RWPE2 (cell line): ENCODE results near the gene ZBTB18.

Source experiments
- ATAC-seq: fragments of 200-7000 bp; cut with Tn5 transposase; 3 replicates; pipeline ENCODE4 v1.9.1; 2021; ENCODE audit warnings: low read depth
- DNase-seq: peaks from one replicate; pipeline ENCODE4 v3.0.0-alpha.2; 2020; ENCODE audit warnings: low spot score
- H3K27ac ChIP-seq: fragments of 450-650 bp; 2 replicates; pipeline ENCODE4 v1.5.1; 2017; ENCODE audit warnings: mild to moderate bottlenecking; ENCODE audit not compliant: poor library complexity, severe bottlenecking
- H3K27me3 ChIP-seq: fragments of 250-450 bp; sonication (Bioruptor Pico); 2 replicates; pipeline ENCODE4 v1.5.1; 2021; ENCODE audit warnings: mild to moderate bottlenecking, moderate library complexity; ENCODE audit not compliant: insufficient read depth, poor library complexity, severe bottlenecking
- H3K36me3 ChIP-seq: fragments of 250-450 bp; sonication (Bioruptor Pico); 2 replicates; pipeline ENCODE4 v1.5.1; 2020; ENCODE audit warnings: low read depth, mild to moderate bottlenecking, moderate library complexity
- H3K4me1 ChIP-seq: fragments of 250-450 bp; sonication (Bioruptor Pico); 2 replicates; pipeline ENCODE4 v1.5.1; 2021; ENCODE audit warnings: mild to moderate bottlenecking, moderate library complexity; ENCODE audit not compliant: insufficient read depth, poor library complexity, severe bottlenecking
- H3K4me3 ChIP-seq: fragments of 250-450 bp; sonication (Bioruptor Pico); 2 replicates; pipeline ENCODE4 v1.5.1; 2021; ENCODE audit warnings: mild to moderate bottlenecking, moderate library complexity; ENCODE audit not compliant: severe bottlenecking
- H3K9me3 ChIP-seq: fragments of 250-450 bp; sonication (Bioruptor Pico); 2 replicates; pipeline ENCODE4 v1.5.1; 2021; ENCODE audit warnings: mild to moderate bottlenecking, moderate library complexity; ENCODE audit not compliant: severe bottlenecking
- TF ChIP-seq, protein P1 (sequence below): fragments of 450-650 bp; IDR thresholded peaks from one replicate; pipeline ENCODE4 v1.5.1; 2017; ENCODE audit warnings: mild to moderate bottlenecking, moderate library complexity; ENCODE audit not compliant: poor library complexity, severe bottlenecking

Gene ZBTB18

DNA sequence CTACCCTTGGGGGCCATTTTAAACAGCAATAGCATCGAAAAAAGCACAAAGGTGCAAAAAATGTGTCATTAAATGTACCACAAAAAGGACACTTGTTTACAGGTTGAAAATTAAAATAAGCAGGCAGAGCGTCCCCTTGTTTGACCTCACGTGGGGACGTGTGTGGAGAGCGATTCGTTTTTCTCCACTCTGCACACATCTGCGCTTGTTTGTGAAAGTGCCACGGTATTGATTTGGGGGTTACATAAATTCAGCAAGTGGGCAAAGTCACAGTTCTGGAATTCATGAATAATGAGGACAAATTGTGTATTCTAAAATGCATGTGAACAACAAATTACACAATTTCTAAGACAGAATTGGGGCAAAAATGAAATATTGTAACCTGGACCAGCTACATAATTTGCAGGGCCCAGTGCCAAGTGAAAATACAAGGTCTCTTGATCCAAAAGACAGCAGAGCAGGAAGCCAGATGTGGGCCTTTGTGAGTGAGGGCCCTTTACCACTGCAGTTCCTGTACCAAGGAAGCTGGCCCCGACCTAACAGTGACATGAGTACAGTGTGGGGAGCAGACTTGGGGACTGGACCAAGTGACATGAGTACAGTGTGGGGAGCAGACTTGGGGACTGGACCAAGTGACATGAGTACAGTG is 43.9 kb downstream of the ZBTB18 start:
- TF ChIP-seq, protein P1, sequence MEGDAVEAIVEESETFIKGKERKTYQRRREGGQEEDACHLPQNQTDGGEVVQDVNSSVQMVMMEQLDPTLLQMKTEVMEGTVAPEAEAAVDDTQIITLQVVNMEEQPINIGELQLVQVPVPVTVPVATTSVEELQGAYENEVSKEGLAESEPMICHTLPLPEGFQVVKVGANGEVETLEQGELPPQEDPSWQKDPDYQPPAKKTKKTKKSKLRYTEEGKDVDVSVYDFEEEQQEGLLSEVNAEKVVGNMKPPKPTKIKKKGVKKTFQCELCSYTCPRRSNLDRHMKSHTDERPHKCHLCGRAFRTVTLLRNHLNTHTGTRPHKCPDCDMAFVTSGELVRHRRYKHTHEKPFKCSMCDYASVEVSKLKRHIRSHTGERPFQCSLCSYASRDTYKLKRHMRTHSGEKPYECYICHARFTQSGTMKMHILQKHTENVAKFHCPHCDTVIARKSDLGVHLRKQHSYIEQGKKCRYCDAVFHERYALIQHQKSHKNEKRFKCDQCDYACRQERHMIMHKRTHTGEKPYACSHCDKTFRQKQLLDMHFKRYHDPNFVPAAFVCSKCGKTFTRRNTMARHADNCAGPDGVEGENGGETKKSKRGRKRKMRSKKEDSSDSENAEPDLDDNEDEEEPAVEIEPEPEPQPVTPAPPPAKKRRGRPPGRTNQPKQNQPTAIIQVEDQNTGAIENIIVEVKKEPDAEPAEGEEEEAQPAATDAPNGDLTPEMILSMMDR, result no peak
- H3K27me3 ChIP-seq, result no peaks in the 10 kb centered on the region
- no peak for ATAC-seq
- H3K27ac ChIP-seq, result no peak overlapping the region
- no peak overlapping the region for H3K4me3 ChIP-seq
- H3K4me1 ChIP-seq, result no peaks in the 10 kb centered on the region
- H3K9me3 ChIP-seq, result no peaks in the 10 kb centered on the region
- DNase-seq, result no peak
- no peaks in the 10 kb centered on the region for H3K36me3 ChIP-seq

DNA sequence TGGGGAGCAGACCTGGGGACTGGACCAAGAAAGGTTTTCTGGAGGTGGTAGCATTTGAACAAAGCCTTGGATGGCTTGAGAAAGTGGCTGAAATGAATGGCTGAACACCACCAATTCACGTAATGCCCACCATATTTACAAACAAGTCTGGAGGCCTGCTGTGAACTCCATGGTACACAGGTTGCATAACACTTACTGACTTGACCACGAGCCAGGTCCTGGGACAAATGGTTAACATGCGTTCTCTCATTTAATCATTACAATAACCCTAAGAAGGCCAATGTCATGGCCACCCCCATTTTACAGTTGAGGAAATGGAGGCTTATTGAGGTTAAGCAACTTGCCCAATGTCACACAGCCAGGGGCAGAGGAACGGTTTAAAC is 44.4 kb downstream of the ZBTB18 start:
- Histone ChIP-seq H3K4me3 (no peak overlapping the region), H3K36me3 (no peaks in the 10 kb centered on the region), H3K4me1 (no peaks in the 10 kb centered on the region), H3K27me3 (no peaks in the 10 kb centered on the region), H3K27ac (no peak overlapping the region), H3K9me3 (no peaks in the 10 kb centered on the region)
- ATAC-seq (no peak), DNase-seq (no peak)
- TF ChIP-seq, protein P1, result no peak

DNA sequence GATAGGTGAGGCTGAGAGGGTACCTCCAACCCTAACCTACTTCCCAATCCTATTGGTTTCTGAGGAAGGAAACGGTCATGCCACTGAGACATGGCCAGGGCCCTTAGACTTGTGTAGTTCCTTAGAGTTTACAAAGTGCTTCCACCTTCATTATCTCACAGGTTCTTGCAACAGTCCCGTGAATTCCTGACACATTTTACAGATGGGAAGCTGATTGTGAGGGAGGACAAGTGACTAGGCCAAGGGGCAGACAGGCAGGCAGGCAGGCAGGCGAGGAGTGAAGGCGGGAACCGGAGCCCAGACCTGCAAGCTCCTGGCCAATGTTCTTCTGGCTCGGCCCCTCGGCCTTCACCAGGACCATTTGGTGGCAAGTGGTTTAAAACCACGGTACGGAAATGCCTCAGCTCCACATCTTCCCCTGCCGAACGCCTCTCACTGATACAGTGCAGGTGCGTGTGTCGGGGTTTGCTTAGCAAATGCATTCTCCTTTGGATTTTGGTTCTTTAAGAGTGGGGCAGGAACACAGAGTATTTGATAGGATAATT is 45.1 kb downstream of the ZBTB18 start:
- no peaks in the 10 kb centered on the region for H3K4me1 ChIP-seq
- no peaks in the 10 kb centered on the region for H3K36me3 ChIP-seq
- H3K4me3 ChIP-seq, result no peak overlapping the region
- ATAC-seq (no peak), DNase-seq (no peak)
- TF ChIP-seq, protein P1, result no peak
- no peaks in the 10 kb centered on the region for H3K27me3 ChIP-seq
- H3K27ac ChIP-seq, result no peak overlapping the region
- H3K9me3 ChIP-seq, result no peaks in the 10 kb centered on the region

DNA sequence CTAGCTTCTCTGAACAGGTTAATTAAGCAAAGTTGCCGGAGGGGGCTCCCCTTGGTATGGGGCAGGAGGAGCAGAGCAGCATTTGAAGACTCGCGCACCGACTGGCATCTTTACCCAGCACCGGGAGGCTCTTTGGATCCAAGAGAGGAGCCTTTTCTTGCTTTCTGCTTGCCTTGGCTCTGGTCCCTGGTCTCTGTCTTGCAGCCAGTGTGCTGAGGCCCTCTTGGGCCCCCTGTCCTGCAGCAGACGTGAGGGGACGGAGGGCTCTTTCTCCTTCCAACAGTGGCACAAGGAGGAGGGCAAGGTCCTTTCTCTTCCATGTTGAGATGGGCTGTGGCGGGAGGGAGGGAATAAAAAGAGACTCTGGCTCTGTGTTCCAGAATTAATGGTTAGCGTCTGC is 45.6 kb downstream of the ZBTB18 start:
- Histone ChIP-seq H3K36me3 (no peaks in the 10 kb centered on the region), H3K9me3 (no peaks in the 10 kb centered on the region), H3K27ac (no peak overlapping the region), H3K27me3 (no peaks in the 10 kb centered on the region), H3K4me3 (no peak overlapping the region), H3K4me1 (no peaks in the 10 kb centered on the region)
- DNase-seq (no peak), ATAC-seq (no peak)
- TF ChIP-seq, protein P1, result no peak
